ENCODE data around the gene KLHL29.

- TF ChIP-seq, protein P1, sequence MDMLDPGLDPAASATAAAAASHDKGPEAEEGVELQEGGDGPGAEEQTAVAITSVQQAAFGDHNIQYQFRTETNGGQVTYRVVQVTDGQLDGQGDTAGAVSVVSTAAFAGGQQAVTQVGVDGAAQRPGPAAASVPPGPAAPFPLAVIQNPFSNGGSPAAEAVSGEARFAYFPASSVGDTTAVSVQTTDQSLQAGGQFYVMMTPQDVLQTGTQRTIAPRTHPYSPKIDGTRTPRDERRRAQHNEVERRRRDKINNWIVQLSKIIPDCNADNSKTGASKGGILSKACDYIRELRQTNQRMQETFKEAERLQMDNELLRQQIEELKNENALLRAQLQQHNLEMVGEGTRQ (IDR thresholded peaks at IDR 0.05; ENCODE audit: low read depth, low read length), result no peak
- TF ChIP-seq, protein P1 (CRISPR knock-in tag; IDR thresholded peaks at IDR 0.05; ENCODE audit: borderline replicate concordance), result no peak
- TF ChIP-seq RFXAP (CRISPR knock-in tag; IDR thresholded peaks at IDR 0.05; ENCODE audit: borderline replicate concordance) (no peak), HDAC6 (IDR thresholded peaks at IDR 0.05; ENCODE audit: low read depth, low read length) (no peak), MYNN (CRISPR knock-in tag; IDR thresholded peaks at IDR 0.05; ENCODE audit: low read depth) (no peak), HDAC2 (CRISPR knock-in tag; IDR thresholded peaks at IDR 0.05) (no peak)
- TF ChIP-seq, protein P2, sequence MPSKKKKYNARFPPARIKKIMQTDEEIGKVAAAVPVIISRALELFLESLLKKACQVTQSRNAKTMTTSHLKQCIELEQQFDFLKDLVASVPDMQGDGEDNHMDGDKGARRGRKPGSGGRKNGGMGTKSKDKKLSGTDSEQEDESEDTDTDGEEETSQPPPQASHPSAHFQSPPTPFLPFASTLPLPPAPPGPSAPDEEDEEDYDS (CRISPR knock-in tag; IDR thresholded peaks at IDR 0.05), result no peak
Observed at GRCh38 chr2:23477392-23477791, 92.4 kb downstream of the KLHL29 start.

Measured in HepG2 (cell line).